ENCODE measurements around the gene HDAC4.

The HDAC4 gene

GRCh38 chr2:239363946-239364637, 36.7 kb downstream of the HDAC4 start:
- no peak for TF ChIP-seq CTCF (IDR thresholded peaks at IDR 0.05; ENCODE audit: control insufficient read depth, insufficient read depth, low read depth, low read length, missing control alignments)
- H3K4me3 ChIP-seq (ENCODE audit: control insufficient read depth, low read depth, low read length) = no peak overlapping the region
- DNase-seq (ENCODE audit: low read depth) = no peak

GRCh38 chr2:239362507-239362906, 38.3 kb downstream of the HDAC4 start:
- no peak for TF ChIP-seq CTCF (IDR thresholded peaks at IDR 0.05; ENCODE audit: control insufficient read depth, insufficient read depth, low read depth, low read length, missing control alignments)
- DNase-seq (ENCODE audit: low read depth) = no peak

GRCh38 chr2:239361311-239361642, 39.5 kb downstream of the HDAC4 start:
- TF ChIP-seq CTCF (IDR thresholded peaks at IDR 0.05; ENCODE audit: control insufficient read depth, insufficient read depth, low read depth, low read length, missing control alignments) = peak; percentile 23
- H3K4me3 ChIP-seq (ENCODE audit: control insufficient read depth, low read depth, low read length) = no peak overlapping the region
- no peak for DNase-seq (ENCODE audit: low read depth)

More at GRCh38 chr2:239362507-239362906, 38.3 kb downstream of the HDAC4 start:
- no peak overlapping the region for H3K4me3 ChIP-seq (ENCODE audit: control insufficient read depth, low read depth, low read length)

- no peak for TF ChIP-seq CTCF (IDR thresholded peaks at IDR 0.05; ENCODE audit: control insufficient read depth, insufficient read depth, low read depth, low read length, missing control alignments)
- H3K4me3 ChIP-seq (ENCODE audit: control insufficient read depth, low read depth, low read length) = no peak overlapping the region
- DNase-seq (ENCODE audit: low read depth) = no peak
These were observed 40.2 kb downstream of the HDAC4 start for GRCh38 chr2:239360421-239361310.

GRCh38 chr2:239360008-239360407, 40.8 kb downstream of the HDAC4 start:
- TF ChIP-seq CTCF (IDR thresholded peaks at IDR 0.05; ENCODE audit: control insufficient read depth, insufficient read depth, low read depth, low read length, missing control alignments) = no peak
- DNase-seq (ENCODE audit: low read depth) = no peak
- no peak overlapping the region for H3K4me3 ChIP-seq (ENCODE audit: control insufficient read depth, low read depth, low read length)

GRCh38 chr2:239359196-239359912, 41.5 kb downstream of the HDAC4 start:
- no peak for DNase-seq (ENCODE audit: low read depth)
- no peak overlapping the region for H3K4me3 ChIP-seq (ENCODE audit: control insufficient read depth, low read depth, low read length)
- TF ChIP-seq CTCF (IDR thresholded peaks at IDR 0.05; ENCODE audit: control insufficient read depth, insufficient read depth, low read depth, low read length, missing control alignments) = no peak

Measured in AG09309 (cell line).